Upper lobe of left lung (tissue), 4 donors: ENCODE results near the gene PKLR.

Experiments
- CTCF ChIP-seq, 6 experiments: fragments of 450-650 bp in 4 of 6; fragments of 200-600 bp in 2 of 6; sonication (generic) in 2 of 6; IDR thresholded peaks; one replicate each; pipeline ENCODE4 v1.5.1; 2016 to 2019; ENCODE audit warnings: antibody characterized with exemption in 6 of 6
- EP300 ChIP-seq, 4 donors: sonication (generic); formaldehyde crosslinking; IDR thresholded peaks; one replicate each; pipeline ENCODE4 v1.5.1; 2017; ENCODE audit warnings: antibody characterized with exemption in 4 of 4, control low read depth in 2 of 4

DNA sequence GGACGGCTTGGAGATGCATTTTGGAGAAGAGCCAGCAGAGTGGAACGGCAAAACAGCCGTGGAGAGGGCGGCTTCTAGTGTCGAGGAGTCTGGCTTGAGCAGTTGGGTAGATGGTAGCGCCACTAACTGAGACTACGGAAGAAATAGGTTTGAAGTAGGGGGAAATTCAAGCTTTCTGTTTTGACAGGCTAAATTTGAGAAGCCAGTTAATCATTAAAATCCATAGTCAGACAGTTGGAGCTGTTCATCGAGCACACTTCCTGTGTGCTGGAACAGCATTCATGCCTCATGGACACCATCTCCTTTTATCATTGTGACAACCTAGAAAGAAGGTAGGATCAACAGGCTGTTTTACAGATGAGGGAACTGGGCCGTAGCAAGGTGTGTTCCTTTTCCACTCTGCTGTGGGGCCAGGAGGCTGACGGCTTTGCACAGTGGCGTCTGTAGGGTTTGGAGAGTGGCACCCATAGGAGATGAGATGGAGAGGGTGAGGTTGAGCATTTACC lies 3.4 kb upstream of the PKLR start:
- TF ChIP-seq CTCF (IDR thresholded peaks at IDR 0.05) (no peak), EP300 (IDR thresholded peaks at IDR 0.05) (no peak)
